WTC11 (cell line): ENCODE results near the gene FAN1. TPM values are rescaled to one million over a fixed set of nuclear protein-coding genes. Genes with fewer than 3 reads are reported as not detected.

ENCODE experiments used
- ATAC-seq: fragments of 200-7000 bp; cut with Tn5 transposase; 2 replicates; pipeline ENCODE4 v1.10.0; 2021; ENCODE audit warnings: mild to moderate bottlenecking, moderate library complexity
- CTCF ChIA-PET: fragments of 300-600 bp; sonication (Branson Sonifier 250); formaldehyde crosslinking; loops from one replicate; lab custom pipeline; 2021; ENCODE audit warnings: antibody characterized with exemption; lab: Charles Lee
- POLR2A ChIA-PET: fragments of 350-600 bp; sonication (Branson Sonifier 250); formaldehyde crosslinking; loops from one replicate; lab custom pipeline; 2021; ENCODE audit warnings: antibody characterized with exemption; lab: Charles Lee
- DNase-seq: peaks from one replicate; pipeline ENCODE4 v3.0.0; 2021; ENCODE audit warnings: low spot score
- H3K27ac Mint-ChIP-seq: 2 replicates; pipeline ENCODE4 v1.8.0; 2021; ENCODE audit warnings: mixed read lengths
- H3K27me3 Mint-ChIP-seq: 2 replicates; pipeline ENCODE4 v1.8.0; 2021; ENCODE audit warnings: low read depth, mild to moderate bottlenecking, moderate library complexity, mixed read lengths
- H3K36me3 Mint-ChIP-seq: 2 replicates; pipeline ENCODE4 v1.8.0; 2021; ENCODE audit warnings: mixed read lengths
- H3K4me1 Mint-ChIP-seq: 2 replicates; pipeline ENCODE4 v1.8.0; 2022; ENCODE audit warnings: mixed read lengths
- H3K4me3 Mint-ChIP-seq: 2 replicates; pipeline ENCODE4 v1.8.0; 2021; ENCODE audit warnings: mild to moderate bottlenecking, moderate library complexity, mixed read lengths
- H3K9me3 Mint-ChIP-seq: 2 replicates; pipeline ENCODE4 v1.8.0; 2021; ENCODE audit warnings: mixed read lengths
- ATF1 ChIP-seq: sonication (generic); formaldehyde crosslinking; IDR thresholded peaks from 2 replicates; pipeline ENCODE4 v1.8.1; 2023; ENCODE audit warnings: mild to moderate bottlenecking, moderate library complexity, missing genetic modification reagents
- E2F1 ChIP-seq: sonication (generic); formaldehyde crosslinking; IDR thresholded peaks from 2 replicates; pipeline ENCODE4 v1.8.0; 2022; ENCODE audit warnings: mild to moderate bottlenecking, missing genetic modification reagents
- EMX1 ChIP-seq: fragments of 250-450 bp; sonication (Bioruptor Pico); IDR thresholded peaks from 2 replicates; pipeline ENCODE4 v1.8.0; 2021; ENCODE audit warnings: mild to moderate bottlenecking
- FOXK1 ChIP-seq: sonication (generic); formaldehyde crosslinking; IDR thresholded peaks from 2 replicates; pipeline ENCODE4 v1.8.0; 2022; ENCODE audit warnings: mild to moderate bottlenecking, moderate library complexity, missing genetic modification reagents
- GABPB1 ChIP-seq: sonication (generic); formaldehyde crosslinking; IDR thresholded peaks from 2 replicates; pipeline ENCODE4 v1.8.1; 2023; ENCODE audit warnings: mild to moderate bottlenecking, missing genetic modification reagents
- GRHL2 ChIP-seq: fragments of 250-450 bp; sonication (Bioruptor Pico); IDR thresholded peaks from 2 replicates; pipeline ENCODE4 v1.8.0; 2022; ENCODE audit warnings: mild to moderate bottlenecking, moderate library complexity; ENCODE audit not compliant: insufficient replicate concordance, severe bottlenecking
- HMGA2 ChIP-seq: fragments of 250-450 bp; sonication (Bioruptor Pico); IDR thresholded peaks from 2 replicates; pipeline ENCODE4 v1.4.0; 2021; ENCODE audit warnings: mild to moderate bottlenecking, moderate library complexity
- IRF1 ChIP-seq: sonication (generic); formaldehyde crosslinking; IDR thresholded peaks from 2 replicates; pipeline ENCODE4 v1.8.0; 2023; ENCODE audit warnings: missing genetic modification reagents
- MLX ChIP-seq: sonication (generic); formaldehyde crosslinking; IDR thresholded peaks from 2 replicates; pipeline ENCODE4 v1.8.1; 2023; ENCODE audit warnings: mild to moderate bottlenecking, missing genetic modification reagents, moderate library complexity
- MYBL2 ChIP-seq: sonication (generic); formaldehyde crosslinking; IDR thresholded peaks from 2 replicates; pipeline ENCODE4 v1.8.1; 2023; ENCODE audit warnings: mild to moderate bottlenecking, moderate library complexity, missing genetic modification reagents
- SOX15 ChIP-seq: fragments of 250-450 bp; sonication (Bioruptor Pico); IDR thresholded peaks from 2 replicates; pipeline ENCODE4 v1.9.0; 2021; ENCODE audit warnings: mild to moderate bottlenecking
- TCF7 ChIP-seq: sonication (generic); formaldehyde crosslinking; IDR thresholded peaks from 2 replicates; pipeline ENCODE4 v1.8.0; 2022; ENCODE audit warnings: mild to moderate bottlenecking, low read depth, missing genetic modification reagents, moderate library complexity
- USF1 ChIP-seq: sonication (generic); formaldehyde crosslinking; IDR thresholded peaks from 2 replicates; pipeline ENCODE4 v1.8.0; 2022; ENCODE audit warnings: mild to moderate bottlenecking, missing genetic modification reagents
- ZNF219 ChIP-seq: sonication (generic); formaldehyde crosslinking; IDR thresholded peaks from 2 replicates; pipeline ENCODE4 v1.8.0; 2023; ENCODE audit warnings: missing genetic modification reagents, mild to moderate bottlenecking, borderline replicate concordance
- ZNF396 ChIP-seq: fragments of 250-450 bp; sonication (Bioruptor Pico); IDR thresholded peaks from 2 replicates; pipeline ENCODE4 v1.8.0; 2021; ENCODE audit warnings: mild to moderate bottlenecking, moderate library complexity, borderline replicate concordance
- ZNF423 ChIP-seq: fragments of 250-450 bp; sonication (Bioruptor Pico); IDR thresholded peaks from 2 replicates; pipeline ENCODE4 v2.1.2; 2022; ENCODE audit warnings: mild to moderate bottlenecking, moderate library complexity
- ZNF425 ChIP-seq: fragments of 250-450 bp; sonication (Bioruptor Pico); conservative IDR thresholded peaks from 2 replicates; pipeline ENCODE4 v1.9.0; 2021; ENCODE audit warnings: mild to moderate bottlenecking
- ZNF532 ChIP-seq: fragments of 250-450 bp; sonication (Bioruptor Pico); IDR thresholded peaks from 2 replicates; pipeline ENCODE4 v1.9.0; 2021; ENCODE audit warnings: mild to moderate bottlenecking, borderline replicate concordance
- total RNA-seq: library from RNA; stranded (reverse); gene quantifications from 3 replicates; pipeline ENCODE4 v1.2.3, GENCODE V29; 2021
- TF ChIP-seq, protein P1 (sequence below): sonication (generic); formaldehyde crosslinking; conservative IDR thresholded peaks from 2 replicates; pipeline ENCODE4 v1.8.1; 2022; ENCODE audit warnings: mild to moderate bottlenecking, missing genetic modification reagents

The FAN1 gene
- total RNA-seq, 1 experiment from 2014 or later = 22.8 TPM

- no peak for DNase-seq
- peaks cover 57% of the 10 kb centered on the region for H3K36me3 Mint-ChIP-seq
- H3K27ac Mint-ChIP-seq = no peak overlapping the region
- POLR2A ChIA-PET = no interaction called here
- H3K4me3 Mint-ChIP-seq = no peak overlapping the region
- H3K9me3 Mint-ChIP-seq = no peaks in the 10 kb centered on the region
- TF ChIP-seq HMGA2 (CRISPR knock-in tag) (peak; percentile 66; the same call in 1 of the 2 replicates), USF1 (CRISPR knock-in tag) (no peak)
- TF ChIP-seq, all 79 proteins: peak for 1
- no peaks in the 10 kb centered on the region for H3K27me3 Mint-ChIP-seq
- CTCF ChIA-PET = interaction anchor here (1.0 to 1.4 kb wide), 2 partner anchors 70 to 200 kb away, joined by 3 to 4 read pairs; no protein-coding TSS in a partner anchor
- ATAC-seq = no peak
- H3K4me1 Mint-ChIP-seq = peaks cover 6% of the 10 kb centered on the region
Measured at GRCh38 chr15:30929064-30929669, 25.5 kb downstream of the FAN1 start.

- CTCF ChIA-PET = interaction anchor here (1.3 kb wide), 1 partner anchor 199 kb away, joined by 4 read pairs; no protein-coding TSS in a partner anchor
Measured at GRCh38 chr15:30929982-30930381, 26.3 kb downstream of the FAN1 start.

GRCh38 chr15:30930422-30930821 is 26.7 kb downstream of the FAN1 start:
- POLR2A ChIA-PET = no interaction called here
- H3K9me3 Mint-ChIP-seq = no peaks in the 10 kb centered on the region
- no peak overlapping the region for H3K27ac Mint-ChIP-seq
- DNase-seq = no peak
- H3K4me1 Mint-ChIP-seq = peaks cover 6% of the 10 kb centered on the region
- ATAC-seq = no peak
- H3K27me3 Mint-ChIP-seq = no peaks in the 10 kb centered on the region
- peaks cover 46% of the 10 kb centered on the region for H3K36me3 Mint-ChIP-seq
- no peak overlapping the region for H3K4me3 Mint-ChIP-seq
- CTCF ChIA-PET = interaction anchor here (1.3 kb wide), 1 partner anchor 199 kb away, joined by 4 read pairs; no protein-coding TSS in a partner anchor
- TF ChIP-seq TCF7 (CRISPR knock-in tag) = no peak
- TF ChIP-seq ZNF423 (CRISPR knock-in tag) = no peak
- TF ChIP-seq, protein P1, sequence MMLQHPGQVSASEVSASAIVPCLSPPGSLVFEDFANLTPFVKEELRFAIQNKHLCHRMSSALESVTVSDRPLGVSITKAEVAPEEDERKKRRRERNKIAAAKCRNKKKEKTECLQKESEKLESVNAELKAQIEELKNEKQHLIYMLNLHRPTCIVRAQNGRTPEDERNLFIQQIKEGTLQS (CRISPR knock-in tag) = no peak
- TF ChIP-seq GABPB1 = no peak
- TF ChIP-seq ZNF396 (CRISPR knock-in tag) = no peak
- TF ChIP-seq GRHL2 (CRISPR knock-in tag) = no peak
- no peak for TF ChIP-seq EMX1 (CRISPR knock-in tag)
- no peak for TF ChIP-seq MLX (CRISPR knock-in tag)
- TF ChIP-seq ZNF532 (CRISPR knock-in tag) = no peak
- no peak for TF ChIP-seq SOX15 (CRISPR knock-in tag)
- TF ChIP-seq ATF1 (CRISPR knock-in tag) = no peak
- TF ChIP-seq IRF1 (CRISPR knock-in tag) = no peak

More at GRCh38 chr15:30929982-30930381, 26.3 kb downstream of the FAN1 start:
- H3K27ac Mint-ChIP-seq = no peak overlapping the region
- no peaks in the 10 kb centered on the region for H3K9me3 Mint-ChIP-seq
- ATAC-seq (no peak), DNase-seq (no peak)
- POLR2A ChIA-PET = no interaction called here
- peaks cover 50% of the 10 kb centered on the region for H3K36me3 Mint-ChIP-seq
- H3K4me1 Mint-ChIP-seq = peaks cover 6% of the 10 kb centered on the region
- H3K4me3 Mint-ChIP-seq = no peak overlapping the region
- H3K27me3 Mint-ChIP-seq = no peaks in the 10 kb centered on the region
- TF ChIP-seq MYBL2 (CRISPR knock-in tag) (no peak), FOXK1 (CRISPR knock-in tag) (no peak), ZNF219 (CRISPR knock-in tag) (no peak), E2F1 (CRISPR knock-in tag) (no peak), HMGA2 (CRISPR knock-in tag) (peak; percentile 69; the same call in 1 of the 2 replicates), ZNF425 (CRISPR knock-in tag) (no peak)
